Neural cell (in vitro differentiated cells): Measurements from ENCODE around the gene ACSM3.

Source experiments
- EZH2 ChIP-seq: fragments of 200-600, 300-800 bp; shearing (Covaris generic), sonication (generic); IDR thresholded peaks from 2 replicates; pipeline ENCODE4 v1.6.1; 2014; ENCODE audit warnings: antibody characterized with exemption, low read length, borderline replicate concordance, mild to moderate bottlenecking; ENCODE audit not compliant: insufficient read depth, poor library complexity, severe bottlenecking
- RAD21 ChIP-seq: fragments of 450-650 bp; conservative IDR thresholded peaks from 2 replicates; pipeline ENCODE4 v1.6.1; 2014; ENCODE audit warnings: antibody characterized with exemption, mild to moderate bottlenecking, moderate library complexity
- TAF1 ChIP-seq: IDR thresholded peaks from 2 replicates; pipeline ENCODE4 v1.6.1; 2012; ENCODE audit warnings: low read depth
- TF ChIP-seq, protein P1 (sequence below): fragments of 450-650 bp; IDR thresholded peaks from 2 replicates; pipeline ENCODE4 v1.5.1; 2014; ENCODE audit warnings: antibody characterized with exemption, mild to moderate bottlenecking, moderate library complexity; ENCODE audit not compliant: poor library complexity, severe bottlenecking

DNA sequence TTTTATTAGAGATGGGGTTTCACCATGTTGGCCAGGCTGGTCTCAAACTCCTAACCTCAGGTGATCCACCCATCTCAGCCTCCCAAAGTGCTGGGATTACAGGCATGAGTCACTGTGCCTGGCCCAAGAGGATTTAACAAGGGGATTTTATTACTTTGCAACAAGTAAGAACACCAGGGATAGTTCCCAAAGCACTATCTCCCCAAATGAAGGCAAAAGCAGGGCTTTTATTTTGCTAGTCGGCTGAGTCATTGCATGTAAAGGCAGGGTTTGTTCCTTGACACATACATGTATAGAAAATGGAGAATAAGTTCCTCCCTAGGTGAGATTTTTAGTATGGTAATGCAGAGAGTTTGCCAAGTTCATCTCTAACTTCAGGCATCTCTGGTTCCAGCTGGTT is 66.6 kb downstream of the ACSM3 start:
- no peak for TF ChIP-seq RAD21
- TF ChIP-seq TAF1: no peak
- TF ChIP-seq, protein P1, sequence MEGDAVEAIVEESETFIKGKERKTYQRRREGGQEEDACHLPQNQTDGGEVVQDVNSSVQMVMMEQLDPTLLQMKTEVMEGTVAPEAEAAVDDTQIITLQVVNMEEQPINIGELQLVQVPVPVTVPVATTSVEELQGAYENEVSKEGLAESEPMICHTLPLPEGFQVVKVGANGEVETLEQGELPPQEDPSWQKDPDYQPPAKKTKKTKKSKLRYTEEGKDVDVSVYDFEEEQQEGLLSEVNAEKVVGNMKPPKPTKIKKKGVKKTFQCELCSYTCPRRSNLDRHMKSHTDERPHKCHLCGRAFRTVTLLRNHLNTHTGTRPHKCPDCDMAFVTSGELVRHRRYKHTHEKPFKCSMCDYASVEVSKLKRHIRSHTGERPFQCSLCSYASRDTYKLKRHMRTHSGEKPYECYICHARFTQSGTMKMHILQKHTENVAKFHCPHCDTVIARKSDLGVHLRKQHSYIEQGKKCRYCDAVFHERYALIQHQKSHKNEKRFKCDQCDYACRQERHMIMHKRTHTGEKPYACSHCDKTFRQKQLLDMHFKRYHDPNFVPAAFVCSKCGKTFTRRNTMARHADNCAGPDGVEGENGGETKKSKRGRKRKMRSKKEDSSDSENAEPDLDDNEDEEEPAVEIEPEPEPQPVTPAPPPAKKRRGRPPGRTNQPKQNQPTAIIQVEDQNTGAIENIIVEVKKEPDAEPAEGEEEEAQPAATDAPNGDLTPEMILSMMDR: no peak
- no peak for TF ChIP-seq EZH2
